GM18861 (cell line): ENCODE results near the gene PPAN.

Experiments
- ATAC-seq: cut with Tn5 transposase; IDR thresholded peaks from one replicate; pipeline ENCODE4 v1.9.1; 2021; ENCODE audit not compliant: unreplicated experiment

PPAN gene

GRCh38 chr19:10092648-10093294 lies 13.4 kb upstream of the PPAN start:
- no peak for ATAC-seq

GRCh38 chr19:10093295-10094186 lies 12.6 kb upstream of the PPAN start:
- no peak for ATAC-seq

GRCh38 chr19:10095622-10095947 lies 10.6 kb upstream of the PPAN start:
- ATAC-seq, result no peak

GRCh38 chr19:10095948-10096614 lies 10.1 kb upstream of the PPAN start:
- peak; percentile 67 for ATAC-seq

GRCh38 chr19:10096615-10096963 lies 9.6 kb upstream of the PPAN start:
- ATAC-seq, result no peak

GRCh38 chr19:10100163-10100785 lies 5.9 kb upstream of the PPAN start:
- no peak for ATAC-seq

GRCh38 chr19:10102787-10103236 lies 3.4 kb upstream of the PPAN start:
- peak; percentile 33 for ATAC-seq

GRCh38 chr19:10104130-10104513 lies 2.0 kb upstream of the PPAN start:
- no peak for ATAC-seq

- ATAC-seq, result peak; percentile 41
These were observed 1.3 kb upstream of the PPAN start for GRCh38 chr19:10104665-10105508.

GRCh38 chr19:10105509-10106099 lies 558 bp upstream of the PPAN start:
- peak; percentile 17 for ATAC-seq

GRCh38 chr19:10107254-10107653 lies 1.1 kb downstream of the PPAN start:
- ATAC-seq, result no peak

- ATAC-seq, result no peak
These were observed 1.7 kb downstream of the PPAN start for GRCh38 chr19:10107817-10108367.

- ATAC-seq, result no peak
These were observed 3.4 kb downstream of the PPAN start for GRCh38 chr19:10109528-10109927.

GRCh38 chr19:10110076-10110971 lies 4.2 kb downstream of the PPAN start:
- no peak for ATAC-seq

- no peak for ATAC-seq
These were observed 4.8 kb downstream of the PPAN start for GRCh38 chr19:10110972-10111317.

- ATAC-seq, result no peak
These were observed 5.2 kb downstream of the PPAN start, which contains the start of gene P2RY11 for GRCh38 chr19:10111405-10111811. Gene P2RY11 (plus strand): TSS chr19:10111693. CDS start chr19:10111722, 29 bp downstream.

GRCh38 chr19:10112037-10112761 lies 6.0 kb downstream of the PPAN start:
- no peak for ATAC-seq

- no peak for ATAC-seq
These were observed 6.9 kb downstream of the PPAN start for GRCh38 chr19:10112895-10113591.
